Renal pelvis (tissue), 4 donors: ENCODE measurements around the gene GRXCR1. TPM values are rescaled to one million over a fixed set of nuclear protein-coding genes. Genes with fewer than 3 reads are reported as not detected.

Source experiments
- DNase-seq: peaks from one replicate; pipeline ENCODE4 v3.0.0-alpha.2; 2013
- polyA plus RNA-seq, 3 donors: library from polyadenylated mRNA; unstranded; fragments of 120-200 nt; gene quantifications; one replicate each; pipeline ENCODE4 v1.2.1, GENCODE V29; 2013; ENCODE audit not compliant: insufficient read length in 3 of 3

Gene GRXCR1
- polyA plus RNA-seq, 3 donors, result not detected

GRCh38 chr4:42927946-42928345 lies 35.4 kb downstream of the GRXCR1 start:
- DNase-seq, result peak; percentile 16

- DNase-seq, result no peak
Observed at GRCh38 chr4:42928582-42928981, 36.1 kb downstream of the GRXCR1 start.

DNA sequence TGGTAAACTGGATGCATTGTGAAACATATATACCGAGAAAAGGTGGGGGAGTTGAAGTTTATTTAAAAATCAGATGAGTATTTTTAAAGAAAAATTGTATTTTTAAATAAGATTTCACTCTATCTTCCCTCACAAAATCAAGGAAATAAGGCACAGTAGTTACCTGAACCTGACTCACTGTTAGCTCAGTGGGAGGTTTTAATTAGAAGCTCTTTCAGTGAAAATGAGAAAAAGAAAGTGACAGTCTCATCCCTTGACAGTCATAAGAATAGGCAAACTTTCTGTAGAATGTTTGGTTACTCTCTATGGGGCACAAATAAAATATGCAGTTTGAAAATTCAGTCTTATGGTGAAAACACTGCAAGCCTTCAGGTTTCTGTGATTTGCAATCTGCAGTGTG lies 49.7 kb downstream of the GRXCR1 start:
- DNase-seq, result no peak

DNA sequence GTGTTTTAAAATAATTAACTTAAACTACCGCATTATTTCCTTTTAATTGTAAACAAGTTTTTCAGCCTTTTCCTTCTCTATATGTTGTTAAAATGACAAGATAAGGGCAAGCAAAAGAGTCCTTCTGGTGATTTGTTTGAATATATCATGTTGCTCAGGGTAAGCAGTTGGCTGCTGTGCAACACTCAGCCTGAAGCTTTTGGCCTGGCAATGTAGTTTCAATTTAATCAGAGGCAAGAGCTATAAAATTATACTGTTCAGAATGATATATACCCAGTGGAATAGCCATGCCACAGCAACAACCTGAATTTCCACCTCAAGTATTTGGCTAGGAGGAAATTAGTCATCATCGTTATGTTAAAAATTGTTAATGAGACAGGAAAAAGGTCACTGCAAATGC lies 53.4 kb downstream of the GRXCR1 start:
- DNase-seq, result no peak

- no peak for DNase-seq
Observed at GRCh38 chr4:42953321-42953720, 60.8 kb downstream of the GRXCR1 start.

DNA sequence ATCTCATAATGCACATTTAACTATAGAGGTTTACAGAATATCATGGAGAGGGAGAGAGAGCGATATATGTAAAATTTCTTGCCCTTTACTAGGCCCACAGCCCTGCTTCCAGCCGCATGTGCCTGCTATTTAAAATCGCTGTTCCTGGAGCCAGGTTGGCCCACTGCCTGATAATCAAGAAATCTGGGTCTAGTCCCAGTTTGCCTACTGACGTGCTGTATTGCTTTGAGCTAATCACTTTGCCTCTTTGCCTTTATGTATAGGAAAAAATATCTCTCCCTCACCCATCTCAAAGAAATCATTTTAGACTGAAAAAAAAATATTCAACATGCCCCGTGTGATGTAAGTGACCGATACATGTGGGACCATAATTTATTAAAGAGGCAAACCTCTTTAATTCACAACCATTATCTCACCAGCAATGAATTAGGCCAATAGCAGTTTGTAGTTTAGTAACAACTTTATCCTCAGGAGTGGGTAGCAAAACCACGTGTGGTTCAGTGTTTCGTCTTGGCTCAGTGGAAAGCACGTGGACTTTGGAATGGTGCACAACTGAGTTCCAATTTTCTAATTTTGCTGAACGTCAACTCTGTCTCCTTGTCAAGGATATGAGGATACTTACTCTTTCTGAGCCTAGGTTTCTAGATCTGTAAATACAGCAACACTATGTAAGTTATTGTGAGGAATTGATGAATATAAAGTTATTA lies 62.6 kb downstream of the GRXCR1 start:
- no peak for DNase-seq

- DNase-seq, result no peak
Observed at GRCh38 chr4:42955746-42956505, 63.4 kb downstream of the GRXCR1 start.

DNA sequence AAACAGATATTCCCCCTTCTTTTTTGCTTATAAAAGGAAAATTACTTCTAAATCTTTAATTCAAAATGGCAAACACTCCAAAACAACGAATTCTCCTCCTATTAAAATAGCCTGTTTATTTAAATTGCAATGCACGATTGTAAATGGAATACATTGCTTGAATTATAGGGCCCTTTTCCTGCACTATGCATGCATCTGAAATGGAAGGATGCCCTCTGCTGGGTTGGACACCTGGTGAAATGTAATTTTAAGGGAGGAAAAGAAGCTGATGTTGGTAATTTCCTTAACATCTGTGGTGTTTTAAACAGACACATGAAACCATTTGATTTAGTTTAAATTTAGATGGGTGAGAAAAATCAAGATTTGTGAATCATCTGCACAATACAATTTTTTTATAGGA lies 72.8 kb downstream of the GRXCR1 start:
- DNase-seq, result peak; percentile 7

GRCh38 chr4:42985976-42986375 lies 93.5 kb downstream of the GRXCR1 start:
- DNase-seq, result no peak

GRCh38 chr4:42995343-42995944 lies 102.9 kb downstream of the GRXCR1 start:
- DNase-seq, result peak; percentile 17

- no peak for DNase-seq
Observed at GRCh38 chr4:43008793-43009192, 116.3 kb downstream of the GRXCR1 start.

DNA sequence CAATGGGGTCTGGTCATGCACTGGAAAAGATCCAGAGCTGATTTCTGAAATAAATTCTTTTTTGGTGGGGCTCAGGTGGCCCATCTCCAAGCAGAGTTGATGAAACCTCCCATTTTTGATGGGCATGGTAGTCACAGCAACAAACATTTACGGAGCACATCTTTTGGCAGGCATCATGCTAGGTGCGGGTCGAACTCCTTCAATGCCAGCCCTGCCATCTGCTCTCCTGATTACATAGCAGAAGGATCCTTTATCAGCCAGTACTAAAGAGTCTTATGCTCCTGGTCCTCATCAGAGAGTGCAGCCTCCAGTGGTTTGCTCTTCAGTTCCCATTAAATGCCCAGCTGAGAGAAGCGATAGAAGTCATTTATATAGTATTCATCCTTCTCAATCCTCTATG lies 121.7 kb downstream of the GRXCR1 start:
- DNase-seq, result no peak

DNA sequence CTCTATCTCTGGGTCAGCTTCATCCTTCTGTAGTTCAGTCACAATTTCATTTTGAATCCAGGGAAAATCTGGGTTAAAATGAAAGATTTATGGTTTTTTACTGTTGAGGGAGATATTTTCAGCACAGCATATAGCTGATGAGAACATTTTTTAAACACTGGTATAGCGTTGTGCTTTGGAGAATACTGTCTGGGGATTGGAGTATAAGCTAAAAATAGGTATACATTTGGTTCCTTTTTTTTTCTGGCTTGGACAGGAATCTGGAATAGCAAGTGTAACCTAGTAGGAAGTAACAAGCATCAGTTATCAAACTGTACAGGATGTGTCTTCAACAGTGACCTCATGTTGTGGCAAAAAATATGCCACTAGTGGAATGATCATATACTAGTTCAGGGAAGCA lies 149.1 kb downstream of the GRXCR1 start:
- DNase-seq, result no peak

- DNase-seq, result no peak
Observed at GRCh38 chr4:43047058-43047457, 154.5 kb downstream of the GRXCR1 start.

GRCh38 chr4:43048570-43048969 lies 156.1 kb downstream of the GRXCR1 start:
- no peak for DNase-seq

DNA sequence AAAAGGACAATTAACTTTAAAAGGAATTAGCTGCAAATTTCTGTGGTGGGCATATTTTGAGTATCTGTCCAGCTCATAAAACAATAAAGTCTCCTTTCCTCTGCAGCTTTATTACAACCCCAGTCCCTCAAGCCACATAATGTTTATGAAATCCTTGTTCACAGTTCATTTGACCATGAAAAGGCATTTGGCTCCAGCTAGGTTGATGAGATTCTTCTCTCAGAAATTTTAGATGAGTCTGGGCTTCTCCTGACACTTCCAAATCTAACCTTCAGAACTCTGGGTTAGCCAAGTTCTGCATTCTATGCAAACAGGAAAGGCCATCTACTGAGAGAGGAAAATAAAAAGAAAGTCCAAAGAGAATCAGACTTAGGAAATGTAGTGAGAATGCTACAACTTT lies 156.8 kb downstream of the GRXCR1 start:
- no peak for DNase-seq

- no peak for DNase-seq
Observed at GRCh38 chr4:43066415-43066814, 173.9 kb downstream of the GRXCR1 start.

DNA sequence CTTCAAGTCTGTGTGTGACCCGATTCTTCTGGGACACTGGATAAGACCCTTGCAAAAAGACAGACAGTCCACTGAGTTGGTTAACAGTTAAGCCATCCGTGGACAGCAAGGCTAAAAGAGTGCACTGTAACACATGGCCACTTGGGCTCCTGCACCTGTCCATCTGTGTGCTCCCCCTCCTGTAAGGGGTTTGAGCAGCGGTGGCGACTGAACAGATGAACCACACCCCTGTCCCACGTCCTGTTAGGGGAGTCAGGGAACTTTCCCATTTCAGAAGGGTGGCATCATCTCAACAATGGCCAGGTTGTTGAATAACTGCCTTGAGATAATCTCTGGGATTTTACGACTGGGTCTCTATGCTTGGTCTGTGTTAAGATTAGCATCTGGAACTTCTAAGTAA lies 178.6 kb downstream of the GRXCR1 start:
- DNase-seq, result no peak

Other genes with a start within 250 kb of the GRXCR1 start
- 10 to 100 TPM; 24.7 to 31.7 (median 31.1) TPM for gene ATP8A1, start 235.6 kb upstream of the GRXCR1 start, polyA plus RNA-seq